H9 (cell line): ENCODE results near the gene TAP2. TPM values are rescaled to one million over a fixed set of nuclear protein-coding genes. Genes with fewer than 3 reads are reported as not detected.

ENCODE experiments used
- DNase-seq: peaks from one replicate; pipeline ENCODE4 v3.0.0-alpha.2; 2017
- H2AFZ ChIP-seq: one replicate; pipeline ENCODE4 v1.6.1; 2013; ENCODE audit warnings: mild to moderate bottlenecking, low read length, control low read depth, moderate library complexity
- H2AK5ac ChIP-seq: 2 replicates; pipeline ENCODE4 v1.6.1; 2013; ENCODE audit warnings: low read length, control low read depth, mixed read lengths; ENCODE audit not compliant: insufficient read length
- H2BK120ac ChIP-seq: one replicate; pipeline ENCODE4 v1.6.1; 2013; ENCODE audit warnings: low read depth, mild to moderate bottlenecking, low read length, control low read depth, inconsistent platforms; ENCODE audit not compliant: poor library complexity, severe bottlenecking
- H2BK12ac ChIP-seq: 2 replicates; pipeline ENCODE4 v1.6.1; 2013; ENCODE audit warnings: low read length, control low read depth, mixed read lengths, low read depth; ENCODE audit not compliant: insufficient read length
- H2BK15ac ChIP-seq: 2 replicates; pipeline ENCODE4 v1.6.1; 2013; ENCODE audit warnings: low read depth, low read length, control low read depth
- H2BK20ac ChIP-seq: one replicate; pipeline ENCODE4 v1.6.1; 2013; ENCODE audit warnings: low read depth, mild to moderate bottlenecking, low read length, control low read depth, inconsistent platforms; ENCODE audit not compliant: poor library complexity, severe bottlenecking
- H2BK5ac ChIP-seq: 2 replicates; pipeline ENCODE4 v1.6.1; 2013; ENCODE audit warnings: low read length, control low read depth, mixed read lengths; ENCODE audit not compliant: insufficient read length
- H3K14ac ChIP-seq: 2 replicates; pipeline ENCODE4 v1.6.1; 2013; ENCODE audit warnings: low read length, control low read depth; ENCODE audit not compliant: insufficient read depth
- H3K18ac ChIP-seq: 2 replicates; pipeline ENCODE4 v1.6.1; 2013; ENCODE audit warnings: low read depth, mild to moderate bottlenecking, mixed read lengths, low read length, control low read depth; ENCODE audit not compliant: insufficient read length
- H3K23ac ChIP-seq: 2 replicates; pipeline ENCODE4 v1.6.1; 2013; ENCODE audit warnings: low read length, control low read depth, mixed read lengths, low read depth; ENCODE audit not compliant: insufficient read length
- H3K23me2 ChIP-seq: 2 replicates; pipeline ENCODE4 v1.6.1; 2013; ENCODE audit warnings: low read depth, mild to moderate bottlenecking, mixed read lengths, low read length, control low read depth; ENCODE audit not compliant: insufficient read length, poor library complexity, severe bottlenecking
- H3K27ac ChIP-seq: 2 replicates; pipeline ENCODE4 v1.5.1; 2013; ENCODE audit warnings: low read length, control low read depth, mixed read lengths, low read depth; ENCODE audit not compliant: insufficient read length
- H3K27me3 ChIP-seq: 2 replicates; pipeline ENCODE4 v1.6.1; 2013; ENCODE audit warnings: low read length, control low read depth, inconsistent platforms; ENCODE audit not compliant: insufficient read depth
- H3K4ac ChIP-seq: 2 replicates; pipeline ENCODE4 v1.6.1; 2013; ENCODE audit warnings: low read depth, mild to moderate bottlenecking, control low read depth, inconsistent platforms, low read length, moderate library complexity
- H3K4me1 ChIP-seq: 2 replicates; pipeline ENCODE4 v1.6.1; 2013; ENCODE audit warnings: low read length, control low read depth, inconsistent platforms; ENCODE audit not compliant: insufficient read depth
- H3K4me2 ChIP-seq: 2 replicates; pipeline ENCODE4 v1.6.1; 2013; ENCODE audit warnings: low read length, control low read depth, mixed read lengths; ENCODE audit not compliant: insufficient read length, insufficient read depth
- H3K56ac ChIP-seq: 2 replicates; pipeline ENCODE4 v1.6.1; 2013; ENCODE audit warnings: low read depth, mild to moderate bottlenecking, mixed read lengths, low read length, control low read depth; ENCODE audit not compliant: insufficient read length
- H3K79me1 ChIP-seq: 2 replicates; pipeline ENCODE4 v1.6.1; 2013; ENCODE audit warnings: low read depth, mild to moderate bottlenecking, moderate library complexity, low read length, control low read depth, inconsistent platforms; ENCODE audit not compliant: insufficient read depth, poor library complexity, severe bottlenecking
- H3K79me2 ChIP-seq: 2 replicates; pipeline ENCODE4 v1.6.1; 2013; ENCODE audit warnings: low read length, control low read depth, inconsistent platforms; ENCODE audit not compliant: insufficient read depth
- H3K9ac ChIP-seq: 2 replicates; pipeline ENCODE4 v1.6.1; 2013; ENCODE audit warnings: low read length, control low read depth, mixed read lengths; ENCODE audit not compliant: insufficient read length; ENCODE audit errors: extremely low read depth
- H3K9me3 ChIP-seq: one replicate; pipeline ENCODE4 v1.6.1; 2013; ENCODE audit warnings: low read depth, low read length, inconsistent platforms; ENCODE audit not compliant: control insufficient read depth
- H3T11ph ChIP-seq: one replicate; pipeline ENCODE4 v1.6.1; 2013; ENCODE audit warnings: mild to moderate bottlenecking, low read length, control low read depth, inconsistent platforms
- H4K20me1 ChIP-seq: one replicate; pipeline ENCODE4 v1.6.1; 2013; ENCODE audit not compliant: control insufficient read depth, insufficient read length, insufficient read depth
- H4K5ac ChIP-seq: 2 replicates; pipeline ENCODE4 v1.6.1; 2013; ENCODE audit warnings: low read depth, mild to moderate bottlenecking, mixed read lengths, low read length, control low read depth; ENCODE audit not compliant: insufficient read length
- H4K8ac ChIP-seq: replicated peaks from 2 replicates; pipeline ENCODE4 v1.6.1; 2013; ENCODE audit warnings: low read length, control low read depth, mixed read lengths, low read depth; ENCODE audit not compliant: insufficient read length
- H4K91ac ChIP-seq: 2 replicates; pipeline ENCODE4 v1.6.1; 2013; ENCODE audit warnings: low read depth, mild to moderate bottlenecking, moderate library complexity, mixed read lengths, low read length, control low read depth; ENCODE audit not compliant: insufficient read length
- H3K27ac Mint-ChIP-seq, 3 experiments: 2 replicates in 2 of 3; 3 replicates in 1 of 3; pipeline ENCODE4 v1.8.0; 2020 to 2021; ENCODE audit warnings: mixed read lengths in 3 of 3, mild to moderate bottlenecking in 1 of 3, moderate library complexity in 1 of 3
- H3K27me3 Mint-ChIP-seq: 2 replicates; pipeline ENCODE4 v1.8.0; 2021; ENCODE audit warnings: low read depth, mild to moderate bottlenecking, moderate library complexity, mixed read lengths
- H3K36me3 Mint-ChIP-seq, 3 experiments: 2 replicates in 2 of 3; 3 replicates in 1 of 3; pipeline ENCODE4 v1.8.0; 2020 to 2021; ENCODE audit warnings: low read depth in 3 of 3, mixed read lengths in 3 of 3; ENCODE audit not compliant: insufficient read depth in 1 of 3
- H3K4me1 Mint-ChIP-seq, 2 experiments: 2 replicates each; pipeline ENCODE4 v1.8.0; 2020; ENCODE audit warnings: mixed read lengths in 2 of 2
- H3K4me3 Mint-ChIP-seq, 2 experiments: 2 replicates in 1 of 2; 3 replicates in 1 of 2; pipeline ENCODE4 v1.8.0; 2020 to 2021; ENCODE audit warnings: mild to moderate bottlenecking in 2 of 2, mixed read lengths in 2 of 2, moderate library complexity in 1 of 2
- H3K9me3 Mint-ChIP-seq, 2 experiments: 2 replicates in 1 of 2; 3 replicates in 1 of 2; pipeline ENCODE4 v1.8.0; 2020; ENCODE audit warnings: mild to moderate bottlenecking in 2 of 2, mixed read lengths in 2 of 2, moderate library complexity in 1 of 2
- CTCF ChIP-seq: fragments of 200-600 bp; sonication (generic); conservative IDR thresholded peaks from 3 replicates; pipeline ENCODE4 v1.8.0; 2021; ENCODE audit warnings: antibody characterized with exemption, mild to moderate bottlenecking
- WGBS: extraction: QIAGEN DNeasy Blood & Tissue Kit; methylation state at CpG from one replicate; pipeline ENCODE4 v1.1.7; 2013; ENCODE audit warnings: missing lambda C conversion rate, low lambda C conversion rate, mixed read lengths; ENCODE audit not compliant: insufficient read length; ENCODE audit errors: extremely low coverage; 5-methylcytosine and 5-hydroxymethylcytosine counted together
- total RNA-seq: library from RNA; stranded (reverse); gene quantifications from 2 replicates; pipeline ENCODE4 v1.2.1, GENCODE V29; 2021

Gene TAP2
- total RNA-seq, 1 experiment from 2014 or later: 16.3 TPM

- peaks cover 34% of the 10 kb centered on the region for H3K27me3 Mint-ChIP-seq
- peaks cover 4 to 5% of the 10 kb centered on the region in 2 experiments; a peak in 3 of 4 replicates for H3K4me1 Mint-ChIP-seq
- Histone ChIP-seq H2AFZ (no peak overlapping the region), H4K8ac (no peak overlapping the region), H2BK5ac (no peak overlapping the region), H2BK20ac (no peak overlapping the region), H2BK120ac (no peak overlapping the region), H3K14ac (no peak overlapping the region), H4K20me1 (no peaks in the 10 kb centered on the region), H2BK15ac (no peak overlapping the region), H3K9ac (no peak overlapping the region), H3K27me3 (no peaks in the 10 kb centered on the region), H4K91ac (no peak overlapping the region), H3K9me3 (no peaks in the 10 kb centered on the region), H3K23me2 (no peaks in the 10 kb centered on the region), H3K56ac (no peak overlapping the region), H2BK12ac (no peak overlapping the region), H3K4ac (no peak overlapping the region), H3K18ac (no peak overlapping the region), H3K23ac (no peak overlapping the region), H3K79me1 (no peaks in the 10 kb centered on the region), H3K79me2 (no peaks in the 10 kb centered on the region), H3T11ph (no peak overlapping the region), H4K5ac (no peak overlapping the region), H3K4me1 (no peaks in the 10 kb centered on the region), H3K27ac (no peak overlapping the region), H3K4me2 (no peak overlapping the region), H2AK5ac (no peak overlapping the region)
- H3K4me3 Mint-ChIP-seq: no peak overlapping the region
- H3K9me3 Mint-ChIP-seq: peaks cover 6% of the 10 kb centered on the region in 2 experiments
- no peak for TF ChIP-seq CTCF
- no CpG with 5 or more reads among the region's 2 CpGs for WGBS
- DNase-seq: no peak
- H3K36me3 Mint-ChIP-seq: peaks cover 0 to 6% (median 0%) of the 10 kb centered on the region in 3 experiments; a peak in 2 of 7 replicates
- no peak overlapping the region for H3K27ac Mint-ChIP-seq
Observed at GRCh38 chr6:32803416-32803815, 35.1 kb downstream of the TAP2 start.
